Activated naive CD4-positive, alpha-beta T cell treated with anti-CD3 and anti-CD28 coated beads for 36 hours (primary cell): ENCODE results near the gene RNF227. TPM values are rescaled to one million over a fixed set of nuclear protein-coding genes. Genes with fewer than 3 reads are reported as not detected.

ENCODE experiments used
- CTCF ChIA-PET: fragments of 350-600 bp; sonication (Branson Sonifier 250); formaldehyde crosslinking; loops from one replicate; lab custom pipeline; 2021; ENCODE audit warnings: antibody characterized with exemption; lab: Charles Lee
- DNase-seq: peaks from one replicate; pipeline ENCODE4 v3.0.0-alpha.2; 2020
- H3K27ac Mint-ChIP-seq: one replicate; pipeline ENCODE4 v1.8.0; 2021; ENCODE audit warnings: mild to moderate bottlenecking, mixed read lengths
- H3K27me3 Mint-ChIP-seq: one replicate; pipeline ENCODE4 v1.8.0; 2021; ENCODE audit warnings: low read depth, mixed read lengths
- H3K36me3 Mint-ChIP-seq: one replicate; pipeline ENCODE4 v1.8.0; 2021; ENCODE audit warnings: low read depth, mixed read lengths
- H3K4me1 Mint-ChIP-seq: one replicate; pipeline ENCODE4 v1.8.0; 2021; ENCODE audit warnings: low read depth, mixed read lengths
- H3K4me3 Mint-ChIP-seq: one replicate; pipeline ENCODE4 v1.8.0; 2021; ENCODE audit warnings: mild to moderate bottlenecking, moderate library complexity, mixed read lengths
- H3K9me3 Mint-ChIP-seq: one replicate; pipeline ENCODE4 v1.8.0; 2021; ENCODE audit warnings: mixed read lengths
- intact Hi-C: fragments of 100-400 bp; cut with micrococcal nuclease; formaldehyde crosslinking; loops from one replicate; pipeline ENCODE4 v1.15.1; 2023
- total RNA-seq, 2 experiments: library from RNA; stranded (reverse); gene quantifications; one replicate each; pipeline ENCODE4 v1.2.3, GENCODE V29; 2021

Gene RNF227
- total RNA-seq, 2 experiments from 2014 or later: 3.1 to 3.8 TPM

- Mint-ChIP-seq H3K27ac (no peak overlapping the region), H3K4me1 (no peaks in the 10 kb centered on the region), H3K36me3 (peaks cover 60% of the 10 kb centered on the region), H3K9me3 (no peaks in the 10 kb centered on the region), H3K27me3 (no peaks in the 10 kb centered on the region), H3K4me3 (no peak overlapping the region)
- CTCF ChIA-PET: interaction anchor here (0.7 to 2.0 kb wide), 4 partner anchors 10 to 150 kb away, joined by 3 to 8 read pairs (median 3); no protein-coding TSS in a partner anchor
- intact Hi-C loops: no loop called here
- no peak for DNase-seq
These were observed 28.2 kb upstream of the RNF227 start for GRCh38 chr17:7944326-7944725.

GRCh38 chr17:7943291-7943690 lies 27.2 kb upstream of the RNF227 start:
- intact Hi-C loops: no loop called here
- no peak overlapping the region for H3K27ac Mint-ChIP-seq
- no peaks in the 10 kb centered on the region for H3K9me3 Mint-ChIP-seq
- CTCF ChIA-PET: interaction anchor here (1.0 kb wide), 1 partner anchor 9 kb away, joined by 3 read pairs; no protein-coding TSS in a partner anchor
- no peaks in the 10 kb centered on the region for H3K27me3 Mint-ChIP-seq
- DNase-seq: no peak
- peaks cover 56% of the 10 kb centered on the region for H3K36me3 Mint-ChIP-seq
- no peaks in the 10 kb centered on the region for H3K4me1 Mint-ChIP-seq
- no peak overlapping the region for H3K4me3 Mint-ChIP-seq

GRCh38 chr17:7940743-7941142 lies 24.7 kb upstream of the RNF227 start:
- Mint-ChIP-seq H3K4me3 (no peak overlapping the region), H3K27me3 (no peaks in the 10 kb centered on the region), H3K9me3 (no peaks in the 10 kb centered on the region), H3K27ac (no peak overlapping the region), H3K36me3 (peaks cover 52% of the 10 kb centered on the region), H3K4me1 (no peaks in the 10 kb centered on the region)
- CTCF ChIA-PET: interaction anchor here (0.7 to 2.0 kb wide), 4 partner anchors 8 to 254 kb away, joined by 3 to 6 read pairs (median 3); partner anchors contain the start of genes CNTROB and TRAPPC1
- no peak for DNase-seq
- intact Hi-C loops: no loop called here

- intact Hi-C loops: no loop called here
- Mint-ChIP-seq H3K27me3 (no peaks in the 10 kb centered on the region), H3K4me1 (peaks cover 3% of the 10 kb centered on the region), H3K27ac (no peak overlapping the region), H3K4me3 (no peak overlapping the region), H3K36me3 (peaks cover 53% of the 10 kb centered on the region), H3K9me3 (no peaks in the 10 kb centered on the region)
- DNase-seq: no peak
- CTCF ChIA-PET: interaction anchor here (0.6 to 0.7 kb wide), 2 partner anchors 34 to 253 kb away, joined by 3 read pairs; no protein-coding TSS in a partner anchor
These were observed 23.9 kb upstream of the RNF227 start for GRCh38 chr17:7940034-7940433.

- peaks cover 39% of the 10 kb centered on the region for H3K36me3 Mint-ChIP-seq
- intact Hi-C loops: no loop called here
- H3K27ac Mint-ChIP-seq: no peak overlapping the region
- H3K4me1 Mint-ChIP-seq: peaks cover 30% of the 10 kb centered on the region
- H3K27me3 Mint-ChIP-seq: no peaks in the 10 kb centered on the region
- no peak for DNase-seq
- no peaks in the 10 kb centered on the region for H3K9me3 Mint-ChIP-seq
- CTCF ChIA-PET: interaction anchor here (1.1 to 1.9 kb wide), 5 partner anchors 20 to 229 kb away, joined by 3 to 6 read pairs (median 3); partner anchors contain the start of gene RNF227
- no peak overlapping the region for H3K4me3 Mint-ChIP-seq
These were observed 19.8 kb upstream of the RNF227 start for GRCh38 chr17:7935859-7936258.

GRCh38 chr17:7932949-7933348 lies 16.9 kb upstream of the RNF227 start:
- CTCF ChIA-PET: interaction anchor here (0.6 to 3.8 kb wide), 20 partner anchors 8 to 259 kb away, joined by 3 to 38 read pairs (median 3); partner anchors contain the start of genes KDM6B and NAA38

GRCh38 chr17:7932483-7932891 lies 16.4 kb upstream of the RNF227 start:
- Mint-ChIP-seq H3K27me3 (no peaks in the 10 kb centered on the region), H3K36me3 (peaks cover 26% of the 10 kb centered on the region), H3K9me3 (no peaks in the 10 kb centered on the region), H3K4me3 (peak overlapping the region; percentile 91), H3K27ac (peak overlapping the region; percentile 87), H3K4me1 (peaks cover 38% of the 10 kb centered on the region)
- peak; percentile 41 for DNase-seq
- intact Hi-C loops: loop anchor here (1.0 to 5.0 kb wide), 12 partner anchors 10 to 455 kb away; partner anchors contain the start of genes CTC1, NAA38, PFAS and RPL26
- CTCF ChIA-PET: interaction anchor here (0.6 to 3.8 kb wide), 15 partner anchors 9 to 218 kb away, joined by 3 to 38 read pairs (median 4); no protein-coding TSS in a partner anchor

More at GRCh38 chr17:7932949-7933348, 16.9 kb upstream of the RNF227 start:
- Mint-ChIP-seq H3K36me3 (peaks cover 25% of the 10 kb centered on the region), H3K27ac (peak overlapping the region; percentile 87), H3K4me1 (peaks cover 38% of the 10 kb centered on the region), H3K27me3 (no peaks in the 10 kb centered on the region), H3K9me3 (no peaks in the 10 kb centered on the region), H3K4me3 (peak overlapping the region; percentile 91)
- DNase-seq: peak; percentile 43
- intact Hi-C loops: loop anchor here (1.0 to 5.0 kb wide), 12 partner anchors 11 to 456 kb away; partner anchors contain the start of genes CTC1, NAA38, PFAS and RPL26

GRCh38 chr17:7931709-7932482 lies 15.8 kb upstream of the RNF227 start, which contains the start of the genes CNTROB and TRAPPC1:
Gene CNTROB (plus strand): TSS chr17:7932206. CDS start chr17:7933080, 874 bp downstream.
Gene TRAPPC1 (minus strand): TSS chr17:7931946. CDS start chr17:7931829, 117 bp downstream.
- Mint-ChIP-seq H3K27ac (peak within 1 kb of the TSS; percentile 87), H3K27me3 (no peaks in the 10 kb centered on the region), H3K36me3 (peaks cover 24% of the 10 kb centered on the region), H3K4me3 (peak within 1 kb of the TSS; percentile 91), H3K4me1 (peaks cover 38% of the 10 kb centered on the region), H3K9me3 (no peaks in the 10 kb centered on the region)
- DNase-seq: peak; percentile 100
- CTCF ChIA-PET: interaction anchor here (0.6 to 3.8 kb wide), 10 partner anchors 10 to 218 kb away, joined by 3 to 38 read pairs (median 5); no protein-coding TSS in a partner anchor
- intact Hi-C loops: loop anchor here (1.0 to 5.0 kb wide), 12 partner anchors 10 to 455 kb away; partner anchors contain the start of genes CTC1, NAA38, PFAS and RPL26

GRCh38 chr17:7930841-7931631 lies 14.9 kb upstream of the RNF227 start:
- Mint-ChIP-seq H3K9me3 (no peaks in the 10 kb centered on the region), H3K4me3 (peak overlapping the region; percentile 91), H3K4me1 (peaks cover 38% of the 10 kb centered on the region), H3K36me3 (peaks cover 16% of the 10 kb centered on the region), H3K27ac (peak overlapping the region; percentile 87), H3K27me3 (no peaks in the 10 kb centered on the region)
- no peak for DNase-seq
- CTCF ChIA-PET: interaction anchor here (0.9 to 3.8 kb wide), 3 partner anchors 9 to 66 kb away, joined by 4 to 38 read pairs (median 12); no protein-coding TSS in a partner anchor
- intact Hi-C loops: loop anchor here (5.0 kb wide), 3 partner anchors 316 to 454 kb away; partner anchors contain the start of genes CTC1, PFAS, RPL26 and ZBTB4

GRCh38 chr17:7929158-7930023 lies 13.3 kb upstream of the RNF227 start, which contains the start of gene KCNAB3:
Gene KCNAB3 (minus strand): TSS chr17:7929856. CDS start chr17:7929435, 421 bp downstream.
- peaks cover 28% of the 10 kb centered on the region for H3K4me1 Mint-ChIP-seq
- H3K9me3 Mint-ChIP-seq: no peaks in the 10 kb centered on the region
- intact Hi-C loops: loop anchor here (5.0 kb wide), 3 partner anchors 318 to 453 kb away; partner anchors contain the start of genes CTC1, PFAS, RPL26 and ZBTB4
- peaks cover 8% of the 10 kb centered on the region for H3K36me3 Mint-ChIP-seq
- CTCF ChIA-PET: interaction anchor here (1.1 kb wide), 1 partner anchor 68 kb away, joined by 3 read pairs; no protein-coding TSS in a partner anchor
- H3K27me3 Mint-ChIP-seq: no peaks in the 10 kb centered on the region
- peak within 1 kb of the TSS; percentile 87 for H3K27ac Mint-ChIP-seq
- DNase-seq: peak; percentile 42
- H3K4me3 Mint-ChIP-seq: peak within 1 kb of the TSS; percentile 91
